ENCODE results near the gene UBE2B.

UBE2B gene

GRCh38 chr5:134438721-134439123 lies 67.4 kb downstream of the UBE2B start:
- no peak for DNase-seq

GRCh38 chr5:134439210-134439654 lies 67.9 kb downstream of the UBE2B start:
- DNase-seq, result no peak

- DNase-seq, result no peak
These were observed 68.9 kb downstream of the UBE2B start for GRCh38 chr5:134440201-134440755.

Data from COR-L47 (cell line).